Neutrophil (primary cell): ENCODE data around the gene SUSD3.

Experiments
- H3K27ac ChIP-seq: fragments of 200-600 bp; sonication (generic); 2 replicates; pipeline ENCODE4 v1.5.1; 2016; ENCODE audit warnings: mild to moderate bottlenecking, moderate library complexity
- H3K27me3 ChIP-seq: fragments of 200-600 bp; sonication (generic); 2 replicates; pipeline ENCODE4 v1.6.0; 2016; ENCODE audit warnings: mild to moderate bottlenecking
- H3K36me3 ChIP-seq: fragments of 200-600 bp; sonication (generic); 2 replicates; pipeline ENCODE4 v1.5.1; 2017
- H3K4me1 ChIP-seq, 2 experiments: fragments of 200-600 bp in 1 of 2; sonication (generic) in 1 of 2; 1 replicate in 1 of 2; 2 replicates in 1 of 2; pipeline versions ENCODE4 v1.5.1 to v1.6.1; 2013 to 2016; ENCODE audit warnings: low read depth in 1 of 2, low read length in 1 of 2, mild to moderate bottlenecking in 1 of 2, moderate library complexity in 1 of 2; ENCODE audit not compliant: control insufficient read depth in 1 of 2, insufficient read depth in 1 of 2
- H3K4me3 ChIP-seq, 2 experiments: fragments of 200-600 bp in 1 of 2; sonication (generic) in 1 of 2; 1 replicate in 1 of 2; 2 replicates in 1 of 2; pipeline ENCODE4 v1.5.1; 2013 to 2016; ENCODE audit warnings: low read depth in 1 of 2, low read length in 1 of 2, mild to moderate bottlenecking in 1 of 2, moderate library complexity in 1 of 2
- H3K9me3 ChIP-seq: fragments of 200-600 bp; sonication (generic); 2 replicates; pipeline ENCODE4 v1.5.1; 2016
- CTCF ChIP-seq: fragments of 200-600 bp; sonication (generic); IDR thresholded peaks from 2 replicates; pipeline ENCODE4 v1.5.1; 2016; ENCODE audit warnings: antibody characterized with exemption

Gene SUSD3

GRCh38 chr9:93052791-93053540 is 5.5 kb upstream of the SUSD3 start:
- no peaks in the 10 kb centered on the region for H3K27me3 ChIP-seq
- H3K36me3 ChIP-seq, result no peaks in the 10 kb centered on the region
- peaks cover 66 to 81% of the 10 kb centered on the region in 2 experiments for H3K4me1 ChIP-seq
- no peaks in the 10 kb centered on the region for H3K9me3 ChIP-seq
- peak overlapping the region; percentile 73 for H3K27ac ChIP-seq
- H3K4me3 ChIP-seq, result no peak overlapping the region
- no peak for TF ChIP-seq CTCF

- no peak for TF ChIP-seq CTCF
- H3K27me3 ChIP-seq, result no peaks in the 10 kb centered on the region
- H3K4me3 ChIP-seq, result no peak overlapping the region
- H3K27ac ChIP-seq, result peak overlapping the region; percentile 73
- H3K9me3 ChIP-seq, result no peaks in the 10 kb centered on the region
- peaks cover 68 to 77% of the 10 kb centered on the region in 2 experiments for H3K4me1 ChIP-seq
- no peaks in the 10 kb centered on the region for H3K36me3 ChIP-seq
Observed at GRCh38 chr9:93053781-93054331, 4.6 kb upstream of the SUSD3 start.

- Histone ChIP-seq H3K4me3 (no peak overlapping the region), H3K9me3 (no peaks in the 10 kb centered on the region), H3K27ac (peak overlapping the region; percentile 73), H3K27me3 (no peaks in the 10 kb centered on the region), H3K4me1 (peaks cover 69 to 74% of the 10 kb centered on the region in 2 experiments), H3K36me3 (no peaks in the 10 kb centered on the region)
- TF ChIP-seq CTCF, result no peak
Observed at GRCh38 chr9:93054758-93055704, 3.5 kb upstream of the SUSD3 start.

- Histone ChIP-seq H3K27me3 (no peaks in the 10 kb centered on the region), H3K27ac (peak overlapping the region; percentile 93), H3K9me3 (no peaks in the 10 kb centered on the region), H3K4me1 (peaks cover 89 to 90% of the 10 kb centered on the region in 2 experiments), H3K4me3 (no peak overlapping the region), H3K36me3 (no peaks in the 10 kb centered on the region)
- TF ChIP-seq CTCF, result no peak
Observed at GRCh38 chr9:93057042-93057702, 1.3 kb upstream of the SUSD3 start.

GRCh38 chr9:93057703-93058354 is 672 bp upstream of the SUSD3 start:
- H3K9me3 ChIP-seq, result no peaks in the 10 kb centered on the region
- H3K4me1 ChIP-seq, result peaks cover 89 to 97% of the 10 kb centered on the region in 2 experiments
- no peaks in the 10 kb centered on the region for H3K36me3 ChIP-seq
- H3K27ac ChIP-seq, result peak overlapping the region; percentile 93
- H3K4me3 ChIP-seq, result peak overlapping the region; percentile 83 to 86
- TF ChIP-seq CTCF, result no peak
- H3K27me3 ChIP-seq, result no peaks in the 10 kb centered on the region
